PC-3 (cell line): Measurements from ENCODE around the gene ERI3. TPM values are rescaled to one million over a fixed set of nuclear protein-coding genes. Genes with fewer than 3 reads are reported as not detected.

Experiments
- ATAC-seq: fragments of 200-7000 bp; cut with Tn5 transposase; 2 replicates; pipeline ENCODE4 v1.9.1; 2020; ENCODE audit warnings: mild to moderate bottlenecking, moderate library complexity
- BruUV-seq: library from RNA; stranded (reverse); fragments of 400-500 nt; replicated peaks from 2 replicates; lab custom pipeline; 2021; lab: Mats Ljungman, UMichigan
- CTCF ChIA-PET: fragments of 300-600 bp; sonication (Branson Sonifier 250); formaldehyde crosslinking; loops from one replicate; lab custom pipeline; 2022; ENCODE audit warnings: antibody characterized with exemption; lab: Charles Lee
- POLR2A ChIA-PET: fragments of 300-600 bp; sonication (Branson Sonifier 250); formaldehyde crosslinking; loops from one replicate; lab custom pipeline; 2022; ENCODE audit warnings: antibody characterized with exemption; ENCODE audit not compliant: unreplicated experiment; lab: Charles Lee
- DNase-seq: peaks from one replicate; pipeline ENCODE4 v3.0.0-alpha.2; 2015
- H2AFZ ChIP-seq: fragments of 300-600 bp; sonication (generic); 2 replicates; pipeline ENCODE4 v1.6.0; 2016; ENCODE audit warnings: antibody characterized with exemption, low read length
- H3F3A ChIP-seq: fragments of 300-600 bp; sonication (generic); one replicate; pipeline ENCODE4 v1.6.0; 2017; ENCODE audit warnings: antibody characterized with exemption, low read length, control low read depth, mild to moderate bottlenecking; ENCODE audit not compliant: unreplicated experiment
- H3K27ac ChIP-seq: fragments of 300-600 bp; sonication (generic); 2 replicates; pipeline ENCODE4 v1.5.1; 2016; ENCODE audit warnings: mild to moderate bottlenecking, low read length
- H3K27me3 ChIP-seq: fragments of 300-600 bp; sonication (generic); 2 replicates; pipeline ENCODE4 v1.6.1; 2016; ENCODE audit warnings: low read length, mixed read lengths
- H3K36me3 ChIP-seq: fragments of 300-600 bp; sonication (generic); 2 replicates; pipeline ENCODE4 v1.6.1; 2016; ENCODE audit warnings: low read depth, mixed run types, low read length, mixed read lengths
- H3K4me1 ChIP-seq: fragments of 300-600 bp; sonication (generic); 2 replicates; pipeline ENCODE4 v1.5.1; 2016; ENCODE audit warnings: low read length; ENCODE audit not compliant: insufficient read depth
- H3K4me2 ChIP-seq: fragments of 300-600 bp; sonication (generic); 2 replicates; pipeline ENCODE4 v1.6.0; 2016; ENCODE audit warnings: low read length
- H3K4me3 ChIP-seq: fragments of 300-600 bp; sonication (generic); 2 replicates; pipeline ENCODE4 v1.5.1; 2016; ENCODE audit warnings: mild to moderate bottlenecking, low read length, mixed read lengths
- H3K79me2 ChIP-seq: fragments of 300-600 bp; sonication (generic); 2 replicates; pipeline ENCODE4 v1.6.1; 2017; ENCODE audit warnings: low read length, mixed read lengths
- H3K9ac ChIP-seq: fragments of 300-600 bp; sonication (generic); 2 replicates; pipeline ENCODE4 v1.6.0; 2016; ENCODE audit warnings: mild to moderate bottlenecking, low read length
- H3K9me2 ChIP-seq: fragments of 300-600 bp; sonication (generic); replicated peaks from 2 replicates; pipeline ENCODE4 v1.6.1; 2016; ENCODE audit warnings: mixed run types, low read length, mixed read lengths
- H3K9me3 ChIP-seq: fragments of 300-600 bp; sonication (generic); 2 replicates; pipeline ENCODE4 v1.6.1; 2016; ENCODE audit warnings: low read length, mixed read lengths
- H4K20me1 ChIP-seq: fragments of 300-600 bp; sonication (generic); 2 replicates; pipeline ENCODE4 v1.6.1; 2016; ENCODE audit warnings: low read length, mixed read lengths
- EZH2 ChIP-seq: fragments of 300-600 bp; sonication (generic); IDR thresholded peaks from one replicate; pipeline ENCODE4 v1.6.1; 2017; ENCODE audit warnings: antibody characterized with exemption, mild to moderate bottlenecking, low read length; ENCODE audit not compliant: unreplicated experiment
- EZH2phosphoT487 ChIP-seq: fragments of 300-600 bp; sonication (generic); IDR thresholded peaks from 2 replicates; pipeline ENCODE4 v1.6.1; 2018; ENCODE audit warnings: mild to moderate bottlenecking, antibody characterized with exemption, low read length, borderline replicate concordance
- intact Hi-C: fragments of 100-400 bp; cut with micrococcal nuclease; formaldehyde crosslinking; loops from 2 replicates; pipeline ENCODE4 v1.9.0; 2023
- total RNA-seq: library from RNA; depleted of rRNA; stranded (reverse); fragments of >200 nt; gene quantifications from 2 replicates; pipeline ENCODE4 v1.2.3, GENCODE V29; 2014
- TF ChIP-seq, protein P1 (sequence below): fragments of 300-600 bp; sonication (generic); conservative IDR thresholded peaks from 2 replicates; pipeline ENCODE4 v1.5.1; 2017; ENCODE audit warnings: antibody characterized with exemption, low read depth, mild to moderate bottlenecking, low read length

The ERI3 gene
- total RNA-seq, 1 experiment from 2014 or later = 138 TPM

DNA sequence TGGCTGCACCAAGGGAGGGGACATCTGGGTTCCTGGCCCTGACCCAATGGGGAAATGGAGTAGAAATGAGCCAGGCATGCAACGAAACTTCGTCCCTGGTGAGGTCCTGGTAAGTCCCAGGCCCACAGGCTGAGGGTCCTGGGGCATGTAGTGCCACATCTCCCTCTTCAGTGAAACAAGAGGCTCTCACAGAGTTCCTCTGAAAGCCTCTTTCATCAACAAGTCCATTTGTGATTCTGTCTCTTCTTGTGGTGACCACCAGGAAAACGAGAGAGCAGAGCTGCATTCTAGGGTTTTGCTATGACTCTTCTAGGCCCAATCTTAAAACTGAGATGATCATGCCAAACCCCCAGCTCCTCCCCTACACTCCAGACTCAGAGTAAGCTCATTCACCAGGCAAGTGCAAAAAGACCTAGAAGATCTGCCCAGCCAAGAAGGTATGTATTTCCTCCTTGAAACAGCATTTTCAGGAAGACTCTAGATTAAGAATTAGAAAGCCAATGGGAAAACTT lies 25.7 kb upstream of the ERI3 start:
- Histone ChIP-seq H3K4me1 (no peaks in the 10 kb centered on the region), H3K27ac (no peak overlapping the region), H3K4me3 (no peak overlapping the region), H3K4me2 (no peak overlapping the region), H3F3A (no peaks in the 10 kb centered on the region), H3K9ac (no peak overlapping the region), H3K79me2 (no peaks in the 10 kb centered on the region), H3K36me3 (no peaks in the 10 kb centered on the region), H4K20me1 (no peaks in the 10 kb centered on the region), H3K9me3 (no peaks in the 10 kb centered on the region), H3K9me2 (no peaks in the 10 kb centered on the region), H2AFZ (no peak overlapping the region), H3K27me3 (no peaks in the 10 kb centered on the region)
- BruUV-seq = no TSS peak
- intact Hi-C loops = no loop called here
- no peak for ATAC-seq
- DNase-seq = no peak
- TF ChIP-seq EZH2 (no peak), EZH2phosphoT487 (no peak)
- TF ChIP-seq, protein P1, sequence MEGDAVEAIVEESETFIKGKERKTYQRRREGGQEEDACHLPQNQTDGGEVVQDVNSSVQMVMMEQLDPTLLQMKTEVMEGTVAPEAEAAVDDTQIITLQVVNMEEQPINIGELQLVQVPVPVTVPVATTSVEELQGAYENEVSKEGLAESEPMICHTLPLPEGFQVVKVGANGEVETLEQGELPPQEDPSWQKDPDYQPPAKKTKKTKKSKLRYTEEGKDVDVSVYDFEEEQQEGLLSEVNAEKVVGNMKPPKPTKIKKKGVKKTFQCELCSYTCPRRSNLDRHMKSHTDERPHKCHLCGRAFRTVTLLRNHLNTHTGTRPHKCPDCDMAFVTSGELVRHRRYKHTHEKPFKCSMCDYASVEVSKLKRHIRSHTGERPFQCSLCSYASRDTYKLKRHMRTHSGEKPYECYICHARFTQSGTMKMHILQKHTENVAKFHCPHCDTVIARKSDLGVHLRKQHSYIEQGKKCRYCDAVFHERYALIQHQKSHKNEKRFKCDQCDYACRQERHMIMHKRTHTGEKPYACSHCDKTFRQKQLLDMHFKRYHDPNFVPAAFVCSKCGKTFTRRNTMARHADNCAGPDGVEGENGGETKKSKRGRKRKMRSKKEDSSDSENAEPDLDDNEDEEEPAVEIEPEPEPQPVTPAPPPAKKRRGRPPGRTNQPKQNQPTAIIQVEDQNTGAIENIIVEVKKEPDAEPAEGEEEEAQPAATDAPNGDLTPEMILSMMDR = no peak
- CTCF ChIA-PET = no interaction called here
- POLR2A ChIA-PET = no interaction called here

DNA sequence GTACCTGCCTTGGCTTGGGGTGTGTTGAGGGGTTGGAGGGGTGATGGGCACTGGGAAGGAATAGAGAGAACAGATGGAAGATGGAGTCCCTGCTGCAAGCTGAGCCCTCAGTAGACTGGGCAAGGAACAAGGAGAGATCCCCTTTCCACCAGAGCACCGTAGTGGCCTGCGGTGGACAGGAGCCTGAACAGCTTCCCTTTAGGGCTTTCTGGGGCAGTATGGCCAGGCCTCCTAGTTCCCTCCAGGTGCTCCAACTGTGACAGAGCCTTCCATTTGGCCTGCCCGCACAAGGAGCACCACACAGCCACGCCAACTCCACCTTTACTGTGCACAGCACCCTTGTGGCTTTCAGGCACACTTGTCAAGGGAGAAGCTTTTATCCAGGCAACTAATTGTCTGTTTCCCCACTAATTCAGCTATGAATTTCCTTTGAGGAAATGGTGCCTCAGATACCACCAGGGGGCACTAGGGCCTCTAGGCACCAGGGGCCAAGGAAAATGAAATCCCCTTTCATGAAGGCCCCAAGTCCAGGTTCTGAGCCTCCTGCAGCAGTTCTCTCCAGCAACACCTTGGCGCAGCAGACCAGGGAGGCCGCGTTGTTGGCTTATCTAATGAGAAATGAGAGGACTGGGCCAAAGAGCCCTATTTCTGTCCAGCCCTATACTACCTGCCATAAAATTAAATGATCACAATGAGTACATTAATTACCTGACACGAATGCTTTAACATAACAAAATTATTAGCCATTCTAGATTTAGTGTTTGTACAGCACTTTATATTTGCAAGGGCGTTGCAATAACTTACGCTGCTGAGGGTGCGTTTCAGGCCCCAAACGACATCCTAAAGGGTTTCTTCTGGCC lies 23.1 kb upstream of the ERI3 start:
- ATAC-seq (peak; percentile 53), DNase-seq (peak; percentile 76)
- Histone ChIP-seq H3K27me3 (no peaks in the 10 kb centered on the region), H2AFZ (no peak overlapping the region), H3K4me2 (no peak overlapping the region), H3K36me3 (no peaks in the 10 kb centered on the region), H3K9ac (no peak overlapping the region), H3F3A (no peaks in the 10 kb centered on the region), H3K4me1 (no peaks in the 10 kb centered on the region), H3K79me2 (no peaks in the 10 kb centered on the region), H3K27ac (no peak overlapping the region), H3K9me3 (no peaks in the 10 kb centered on the region), H3K4me3 (no peak overlapping the region), H4K20me1 (no peaks in the 10 kb centered on the region), H3K9me2 (no peaks in the 10 kb centered on the region)
- intact Hi-C loops = loop anchor here (1.0 to 2.0 kb wide), 2 partner anchors 217 to 275 kb away; no protein-coding TSS in a partner anchor
- TF ChIP-seq, protein P1 = peak; percentile 88
- no peak for TF ChIP-seq EZH2
- no TSS peak for BruUV-seq
- POLR2A ChIA-PET = no interaction called here
- CTCF ChIA-PET = interaction anchor here (0.5 to 1.2 kb wide), 10 partner anchors 157 to 349 kb away, joined by 3 to 15 read pairs (median 4); partner anchors contain the start of gene SLC6A9

DNA sequence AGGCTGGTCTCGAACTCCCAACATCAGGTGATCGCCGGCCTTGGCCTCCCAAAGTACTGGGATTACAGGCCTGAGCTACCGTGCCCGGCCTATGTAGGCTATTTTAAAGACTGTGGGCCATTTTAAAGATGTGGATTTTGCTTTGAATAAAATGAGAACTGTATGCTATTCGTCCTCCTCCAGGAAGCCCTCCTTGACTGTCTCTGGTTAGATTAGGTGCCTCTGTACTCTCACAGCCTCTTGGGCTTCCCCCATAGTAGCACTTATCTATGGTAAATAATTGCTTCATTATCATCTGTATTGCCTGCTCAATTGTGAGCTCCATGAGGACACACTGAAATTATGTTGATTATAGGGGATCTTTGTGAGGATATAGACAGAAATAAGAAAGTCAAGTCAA lies 20.5 kb upstream of the ERI3 start:
- Histone ChIP-seq H2AFZ (no peak overlapping the region), H3K4me1 (no peaks in the 10 kb centered on the region), H4K20me1 (no peaks in the 10 kb centered on the region), H3K9me3 (no peaks in the 10 kb centered on the region), H3K4me3 (no peak overlapping the region), H3K36me3 (no peaks in the 10 kb centered on the region), H3K79me2 (no peaks in the 10 kb centered on the region), H3K27ac (no peak overlapping the region), H3F3A (no peaks in the 10 kb centered on the region), H3K9me2 (0 out of 2 replicates have a peak, but pooled peaks cover 6% of the 10 kb centered on the region), H3K9ac (no peak overlapping the region), H3K27me3 (no peaks in the 10 kb centered on the region), H3K4me2 (no peak overlapping the region)
- TF ChIP-seq EZH2 (no peak), EZH2phosphoT487 (no peak)
- TF ChIP-seq, protein P1 = no peak
- BruUV-seq = no TSS peak
- intact Hi-C loops = no loop called here
- ChIA-PET POLR2A (interaction anchor here (0.5 kb wide), 1 partner anchor 49 kb away, joined by 3 read pairs; no protein-coding TSS in a partner anchor), CTCF (no interaction called here)
- no peak for ATAC-seq
- no peak for DNase-seq
